NB4 (cell line): ENCODE data around the gene TMEM232.

Experiments used
- POLR2A ChIP-seq: IDR thresholded peaks from 2 replicates; pipeline ENCODE4 v1.6.1; 2011; ENCODE audit warnings: mild to moderate bottlenecking; ENCODE audit not compliant: insufficient read length; ENCODE audit errors: extremely low read depth
- TF ChIP-seq, protein P1 (sequence below): IDR thresholded peaks from one replicate; pipeline ENCODE4 v1.5.1; 2012; ENCODE audit warnings: low read depth, low read length

- TF ChIP-seq POLR2A = no peak
- TF ChIP-seq, protein P1, sequence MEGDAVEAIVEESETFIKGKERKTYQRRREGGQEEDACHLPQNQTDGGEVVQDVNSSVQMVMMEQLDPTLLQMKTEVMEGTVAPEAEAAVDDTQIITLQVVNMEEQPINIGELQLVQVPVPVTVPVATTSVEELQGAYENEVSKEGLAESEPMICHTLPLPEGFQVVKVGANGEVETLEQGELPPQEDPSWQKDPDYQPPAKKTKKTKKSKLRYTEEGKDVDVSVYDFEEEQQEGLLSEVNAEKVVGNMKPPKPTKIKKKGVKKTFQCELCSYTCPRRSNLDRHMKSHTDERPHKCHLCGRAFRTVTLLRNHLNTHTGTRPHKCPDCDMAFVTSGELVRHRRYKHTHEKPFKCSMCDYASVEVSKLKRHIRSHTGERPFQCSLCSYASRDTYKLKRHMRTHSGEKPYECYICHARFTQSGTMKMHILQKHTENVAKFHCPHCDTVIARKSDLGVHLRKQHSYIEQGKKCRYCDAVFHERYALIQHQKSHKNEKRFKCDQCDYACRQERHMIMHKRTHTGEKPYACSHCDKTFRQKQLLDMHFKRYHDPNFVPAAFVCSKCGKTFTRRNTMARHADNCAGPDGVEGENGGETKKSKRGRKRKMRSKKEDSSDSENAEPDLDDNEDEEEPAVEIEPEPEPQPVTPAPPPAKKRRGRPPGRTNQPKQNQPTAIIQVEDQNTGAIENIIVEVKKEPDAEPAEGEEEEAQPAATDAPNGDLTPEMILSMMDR = no peak
Observed at GRCh38 chr5:110702300-110702699, 24.2 kb downstream of the TMEM232 start.
